Endothelial cell of umbilical vein (primary cell): ENCODE data around the gene HOPX. TPM values are rescaled to one million over a fixed set of nuclear protein-coding genes. Genes with fewer than 3 reads are reported as not detected.
"Not testable (repeated sequence)": the region's sequence is repeated elsewhere in the genome, so short reads cannot be mapped to it uniquely, and the experiment has no call there.

Source experiments
- BruUV-seq: library from RNA; stranded (reverse); fragments of 400-500 nt; replicated peaks from 2 replicates; lab custom pipeline; 2021; lab: Mats Ljungman, UMichigan
- CTCF ChIA-PET: fragments of 300-600, 350-600 bp; sonication (Branson Sonifier 250); formaldehyde crosslinking; loops from one replicate; lab custom pipeline; 2021; ENCODE audit warnings: antibody characterized with exemption, inconsistent platforms; lab: Charles Lee
- POLR2A ChIA-PET: fragments of 300-600, 350-600 bp; sonication (Branson Sonifier 250); formaldehyde crosslinking; loops from one replicate; lab custom pipeline; 2021; ENCODE audit warnings: antibody characterized with exemption, inconsistent platforms; lab: Charles Lee
- DNase-seq: peaks from one replicate; pipeline ENCODE4 v3.0.0-alpha.2; 2011; ENCODE audit warnings: low read depth, low spot score
- FAIRE-seq: peaks from 2 replicates; lab custom pipeline; 2011; peaks lifted over from hg19 to GRCh38; lab: Jason Lieb, UNC
- H2AFZ ChIP-seq: 2 replicates; pipeline ENCODE4 v1.6.0; 2012; ENCODE audit warnings: low read depth, low read length, control low read depth, inconsistent platforms
- H3K27ac ChIP-seq: 2 replicates; pipeline ENCODE4 v1.5.1; 2011; ENCODE audit warnings: low read depth, mild to moderate bottlenecking, control low read depth, low read length, moderate library complexity; ENCODE audit not compliant: insufficient read depth
- H3K27me3 ChIP-seq, 2 experiments: 2 replicates each; pipeline versions ENCODE4 v1.6.0 to v1.6.1; 2011; ENCODE audit warnings: low read length in 2 of 2, mixed read lengths in 1 of 2; ENCODE audit not compliant: control insufficient read depth in 2 of 2, insufficient read depth in 2 of 2
- H3K36me3 ChIP-seq, 2 experiments: 2 replicates in 1 of 2; 3 replicates in 1 of 2; pipeline ENCODE4 v1.5.1; 2011; ENCODE audit warnings: low read length in 2 of 2, mild to moderate bottlenecking in 1 of 2, moderate library complexity in 1 of 2; ENCODE audit not compliant: control insufficient read depth in 2 of 2, insufficient read depth in 2 of 2; ENCODE audit errors: extremely low read depth in 1 of 2
- H3K4me1 ChIP-seq: 3 replicates; pipeline ENCODE4 v1.5.1; 2011; ENCODE audit warnings: mild to moderate bottlenecking, low read length; ENCODE audit not compliant: control insufficient read depth, insufficient read depth; ENCODE audit errors: extremely low read depth
- H3K4me2 ChIP-seq: 2 replicates; pipeline ENCODE4 v1.6.1; 2011; ENCODE audit warnings: low read length, control low read depth, mixed read lengths; ENCODE audit not compliant: insufficient read depth
- H3K4me3 ChIP-seq, 3 experiments: fragments of 200-600 bp in 1 of 3; sonication (generic), shearing (Covaris generic) in 1 of 3; replicated peaks in 1 of 3; 2 replicates each; pipeline ENCODE4 v1.5.1; 2011 to 2016; ENCODE audit warnings: control low read depth in 3 of 3, low read length in 3 of 3, mild to moderate bottlenecking in 2 of 3, inconsistent platforms in 1 of 3, low read depth in 1 of 3, moderate library complexity in 1 of 3; ENCODE audit not compliant: insufficient read depth in 1 of 3
- H3K79me2 ChIP-seq: 2 replicates; pipeline ENCODE4 v1.6.0; 2012; ENCODE audit warnings: low read length, inconsistent platforms; ENCODE audit not compliant: control insufficient read depth, insufficient read depth
- H3K9ac ChIP-seq: replicated peaks from 2 replicates; pipeline ENCODE3; 2011; ENCODE audit warnings: low read length, control low read depth; ENCODE audit not compliant: insufficient read depth; ENCODE audit errors: extremely low read depth
- H3K9me1 ChIP-seq: replicated peaks from 3 replicates; pipeline ENCODE4 v1.6.0; 2011; ENCODE audit warnings: mild to moderate bottlenecking, low read length; ENCODE audit not compliant: control insufficient read depth, insufficient read depth; ENCODE audit errors: extremely low read depth
- H3K9me3 ChIP-seq: replicated peaks from 2 replicates; pipeline ENCODE4 v1.5.1; 2012; ENCODE audit warnings: low read length, inconsistent platforms; ENCODE audit not compliant: control insufficient read depth, insufficient read depth
- H4K20me1 ChIP-seq: replicated peaks from 2 replicates; pipeline ENCODE3; 2011; ENCODE audit warnings: mild to moderate bottlenecking, low read length; ENCODE audit not compliant: control insufficient read depth, insufficient read depth; ENCODE audit errors: extremely low read depth
- FOS ChIP-seq: IDR thresholded peaks from 2 replicates; pipeline ENCODE4 v1.6.1; 2011; ENCODE audit warnings: mild to moderate bottlenecking, low read length, moderate library complexity, borderline replicate concordance; ENCODE audit not compliant: insufficient read depth
- JUN ChIP-seq: IDR thresholded peaks from 2 replicates; pipeline ENCODE4 v1.6.1; 2011; ENCODE audit warnings: borderline replicate concordance, low read depth; ENCODE audit not compliant: insufficient read length, insufficient read depth
- POLR2A ChIP-seq: IDR thresholded peaks from 2 replicates; pipeline ENCODE4 v1.6.1; 2012; ENCODE audit warnings: low read depth, mild to moderate bottlenecking, control low read depth, low read length
- dilution Hi-C: fragments of 300-500 bp; cut with MboI; formaldehyde crosslinking; loops from one replicate; pipeline ENCODE4 v1.15.0; 2019; ENCODE audit warnings: low sequenced_read_pairs; ENCODE audit not compliant: extremely low pct_ligation_motif_present
- intact Hi-C: fragments of 100-400 bp; cut with micrococcal nuclease; formaldehyde crosslinking; loops from one replicate; pipeline ENCODE4 v1.10.0; 2022
- polyA plus RNA-seq, 4 experiments: library from polyadenylated mRNA; depleted of rRNA in 3 of 4; stranded (reverse) in 3 of 4; unstranded in 1 of 4; fragments of >200 nt; gene quantifications; 2 replicates each; pipeline versions ENCODE4 v1.2.1 to v1.2.3, GENCODE V29; 2011 to 2012; ENCODE audit warnings: missing spikeins in 1 of 4
- total RNA-seq: library from RNA; stranded (reverse); gene quantifications from 2 replicates; pipeline ENCODE4 v1.2.3, GENCODE V29; 2021

The HOPX gene
- total and polyA plus RNA-seq, 2 donors (not counting 3 experiments of a cell fraction or from before 2014, with no cell fraction given): 3.8 to 5.8 TPM

- intact Hi-C loops, H3K27me3 ChIP-seq, FAIRE-seq, H3K4me2 ChIP-seq, H3K4me1 ChIP-seq, H2AFZ ChIP-seq, DNase-seq, H3K27ac ChIP-seq, H3K9me1 ChIP-seq, H3K36me3 ChIP-seq, H4K20me1 ChIP-seq, POLR2A ChIA-PET, H3K79me2 ChIP-seq, H3K4me3 ChIP-seq, H3K9me3 ChIP-seq, dilution Hi-C loops, H3K9ac ChIP-seq, CTCF ChIA-PET, BruUV-seq: not testable (repeated sequence)
Measured at GRCh38 chr4:56726593-56726992, 45.5 kb upstream of the HOPX start.

DNA sequence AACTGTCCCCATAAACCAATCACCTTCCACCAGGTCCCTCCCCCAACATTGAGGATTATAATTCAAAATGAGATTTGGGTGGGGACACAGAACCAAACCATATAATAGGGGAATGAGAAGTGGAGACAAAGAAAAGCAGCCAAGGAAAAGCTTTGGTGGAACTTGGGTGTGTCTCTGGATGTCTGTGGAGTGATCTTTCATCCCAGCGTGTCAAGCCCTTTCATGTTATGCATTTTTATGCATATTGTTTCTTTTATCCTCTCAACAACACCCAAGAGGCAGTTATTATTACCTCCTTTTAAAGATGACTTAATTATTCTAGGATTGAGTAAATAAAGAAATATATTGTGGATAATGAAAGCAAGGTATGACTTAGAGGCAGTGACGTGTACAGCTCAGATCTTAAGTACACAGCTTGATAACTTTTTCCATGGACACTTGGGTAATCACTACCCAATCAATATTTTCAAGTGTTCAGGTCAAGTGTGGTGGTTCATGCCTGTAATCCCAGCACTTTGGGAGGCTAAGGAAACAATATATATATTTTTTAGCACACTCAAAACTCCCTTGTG is 42.6 kb upstream of the HOPX start:
- Histone ChIP-seq H3K79me2 (no peaks in the 10 kb centered on the region), H3K9me3 (no peaks in the 10 kb centered on the region), H2AFZ (no peak overlapping the region), H3K36me3 (no peaks in the 10 kb centered on the region), H3K4me1 (no peaks in the 10 kb centered on the region), H3K4me2 (no peak overlapping the region), H3K9me1 (no peaks in the 10 kb centered on the region), H3K27me3 (no peaks in the 10 kb centered on the region), H4K20me1 (no peaks in the 10 kb centered on the region), H3K4me3 (no peak overlapping the region), H3K9ac (no peak overlapping the region), H3K27ac (no peak overlapping the region)
- POLR2A ChIA-PET: interaction anchor here (0.6 kb wide), 1 partner anchor 288 kb away, joined by 3 read pairs; the partner anchor contains the start of gene PAICS
- TF ChIP-seq FOS: no peak
- TF ChIP-seq POLR2A: no peak
- no peak for TF ChIP-seq JUN
- FAIRE-seq: no peak
- CTCF ChIA-PET: no interaction called here
- dilution Hi-C loops: no loop called here
- BruUV-seq: no TSS peak
- no peak for DNase-seq
- intact Hi-C loops: no loop called here
